GM21717 (cell line): ENCODE results near the gene RAB42.
"Not testable (repeated sequence)": the region's sequence is repeated elsewhere in the genome, so short reads cannot be mapped to it uniquely, and the experiment has no call there.

Experiments
- ATAC-seq: cut with Tn5 transposase; IDR thresholded peaks from one replicate; pipeline ENCODE4 v1.9.1; 2021; ENCODE audit warnings: mild to moderate bottlenecking, moderate library complexity; ENCODE audit not compliant: unreplicated experiment

Gene RAB42

GRCh38 chr1:28591708-28592320 lies at the start of gene RAB42:
Gene RAB42 (plus strand): TSS chr1:28592265. CDS start chr1:28592512, 247 bp downstream.
- no peak for ATAC-seq

GRCh38 chr1:28545246-28545628 lies 46.8 kb upstream of the RAB42 start:
- ATAC-seq: no peak

- no peak for ATAC-seq
These were observed 43.7 kb upstream of the RAB42 start for GRCh38 chr1:28548318-28548717.

- ATAC-seq: no peak
These were observed 40.7 kb upstream of the RAB42 start for GRCh38 chr1:28551381-28551780.

GRCh38 chr1:28552758-28553663 lies 39.1 kb upstream of the RAB42 start, which contains the start of gene TRNAU1AP:
Gene TRNAU1AP (plus strand): TSS chr1:28553085. CDS start chr1:28553111, 26 bp downstream.
- peak; percentile 81 for ATAC-seq

- no peak for ATAC-seq
These were observed 31.2 kb upstream of the RAB42 start for GRCh38 chr1:28560886-28561285.

- ATAC-seq: no peak
These were observed 27.8 kb upstream of the RAB42 start for GRCh38 chr1:28564310-28564709.

GRCh38 chr1:28565040-28565439 lies 27.0 kb upstream of the RAB42 start:
- no peak for ATAC-seq

- no peak for ATAC-seq
These were observed 26.3 kb upstream of the RAB42 start for GRCh38 chr1:28565726-28566125.

- ATAC-seq: no peak
These were observed 25.1 kb upstream of the RAB42 start for GRCh38 chr1:28566931-28567330.

GRCh38 chr1:28571911-28572310 lies 20.2 kb upstream of the RAB42 start:
- no peak for ATAC-seq

GRCh38 chr1:28572891-28573290 lies 19.2 kb upstream of the RAB42 start:
- ATAC-seq: not testable (repeated sequence)

- no peak for ATAC-seq
These were observed 18.5 kb upstream of the RAB42 start for GRCh38 chr1:28573564-28573963.

GRCh38 chr1:28577052-28577678 lies 14.9 kb upstream of the RAB42 start:
- ATAC-seq: no peak

GRCh38 chr1:28577738-28578536 lies 14.1 kb upstream of the RAB42 start:
- no peak for ATAC-seq

- no peak for ATAC-seq
These were observed 13.3 kb upstream of the RAB42 start for GRCh38 chr1:28578696-28579218.

- no peak for ATAC-seq
These were observed 12.7 kb upstream of the RAB42 start for GRCh38 chr1:28579401-28579800.

- peak; percentile 27 for ATAC-seq
These were observed 11.1 kb upstream of the RAB42 start for GRCh38 chr1:28580722-28581530.

- ATAC-seq: peak; percentile 87
These were observed 10.4 kb upstream of the RAB42 start for GRCh38 chr1:28581531-28582247.
